Endothelial cell of umbilical vein (primary cell): ENCODE data around the gene KCNK16.

Experiments
- JUN ChIP-seq: IDR thresholded peaks from 2 replicates; pipeline ENCODE4 v1.6.1; 2011; ENCODE audit warnings: borderline replicate concordance, low read depth; ENCODE audit not compliant: insufficient read length, insufficient read depth
- POLR2A ChIP-seq: IDR thresholded peaks from 2 replicates; pipeline ENCODE4 v1.6.1; 2012; ENCODE audit warnings: low read depth, mild to moderate bottlenecking, control low read depth, low read length
- TF ChIP-seq, protein P1 (sequence below), 2 donors: IDR thresholded peaks; 1 replicate in 1 of 2; 2 replicates in 1 of 2; pipeline ENCODE4 v1.5.1; 2011; ENCODE audit warnings: low read length in 2 of 2, mild to moderate bottlenecking in 2 of 2, moderate library complexity in 2 of 2, control low read depth in 1 of 2, inconsistent platforms in 1 of 2, low read depth in 1 of 2; ENCODE audit not compliant: insufficient read depth in 1 of 2; ENCODE audit errors: extremely low read depth in 1 of 2

DNA sequence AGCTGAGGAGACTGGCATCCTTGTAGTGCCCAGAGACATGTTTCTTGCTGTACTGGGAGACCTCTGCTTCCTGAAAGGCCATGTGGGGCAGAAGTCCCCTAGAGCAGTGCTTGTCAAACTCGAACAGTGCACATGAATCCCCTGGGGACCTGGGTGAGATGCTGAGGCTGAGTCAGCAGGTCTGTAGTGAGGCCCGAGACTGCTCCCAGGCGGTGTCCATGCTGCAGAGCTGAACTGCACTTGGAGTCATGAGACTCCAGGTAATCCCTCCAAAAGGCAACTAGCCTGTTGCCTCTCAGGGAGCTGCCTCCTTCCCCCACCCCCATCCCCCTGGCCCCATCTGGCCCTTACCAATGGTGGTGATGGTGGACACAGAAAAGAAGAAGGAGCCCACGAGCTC, 12.0 kb downstream of the KCNK16 start:
- TF ChIP-seq, protein P1, sequence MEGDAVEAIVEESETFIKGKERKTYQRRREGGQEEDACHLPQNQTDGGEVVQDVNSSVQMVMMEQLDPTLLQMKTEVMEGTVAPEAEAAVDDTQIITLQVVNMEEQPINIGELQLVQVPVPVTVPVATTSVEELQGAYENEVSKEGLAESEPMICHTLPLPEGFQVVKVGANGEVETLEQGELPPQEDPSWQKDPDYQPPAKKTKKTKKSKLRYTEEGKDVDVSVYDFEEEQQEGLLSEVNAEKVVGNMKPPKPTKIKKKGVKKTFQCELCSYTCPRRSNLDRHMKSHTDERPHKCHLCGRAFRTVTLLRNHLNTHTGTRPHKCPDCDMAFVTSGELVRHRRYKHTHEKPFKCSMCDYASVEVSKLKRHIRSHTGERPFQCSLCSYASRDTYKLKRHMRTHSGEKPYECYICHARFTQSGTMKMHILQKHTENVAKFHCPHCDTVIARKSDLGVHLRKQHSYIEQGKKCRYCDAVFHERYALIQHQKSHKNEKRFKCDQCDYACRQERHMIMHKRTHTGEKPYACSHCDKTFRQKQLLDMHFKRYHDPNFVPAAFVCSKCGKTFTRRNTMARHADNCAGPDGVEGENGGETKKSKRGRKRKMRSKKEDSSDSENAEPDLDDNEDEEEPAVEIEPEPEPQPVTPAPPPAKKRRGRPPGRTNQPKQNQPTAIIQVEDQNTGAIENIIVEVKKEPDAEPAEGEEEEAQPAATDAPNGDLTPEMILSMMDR (IDR thresholded peaks at IDR 0.05; ENCODE audit: extremely low read depth in 1 of 2, insufficient read depth in 1 of 2, low read depth in 1 of 2, low read length in 2 of 2) = no peak
- TF ChIP-seq POLR2A (no peak), JUN (no peak)
